K562 (cell line): ENCODE results near the gene SEC11A. TPM values are rescaled to one million over a fixed set of nuclear protein-coding genes. Genes with fewer than 3 reads are reported as not detected.

Source experiments
- ATAC-seq: fragments of 200-7000 bp; cut with Tn5 transposase; 3 replicates; pipeline ENCODE4 v1.9.1; 2020; ENCODE audit warnings: moderate library complexity
- BruUV-seq: library from RNA; stranded (reverse); fragments of 400-500 nt; replicated peaks from 2 replicates; lab custom pipeline; 2021; lab: Mats Ljungman, UMichigan
- CTCF ChIA-PET: fragments of 300-600 bp; formaldehyde crosslinking; extraction: SDS; loops from one replicate; lab custom pipeline; 2021; ENCODE audit warnings: low intra/inter-chr PET ratio; lab: Yijun Ruan, JAX
- POLR2A ChIA-PET: fragments of 300-600, 350-650 bp; sonication (Branson Sonifier 250); formaldehyde crosslinking; extraction: SDS; loops from one replicate; lab custom pipeline; 2021; ENCODE audit warnings: antibody characterized with exemption, inconsistent platforms; lab: Yijun Ruan, JAX
- DNase-seq, 4 experiments: peaks; one replicate each; pipeline versions ENCODE4 v3.0.0 to v3.0.0-alpha.2; 2011 to 2018; ENCODE audit warnings: low spot score in 3 of 4, mixed read lengths in 3 of 4; ENCODE audit errors: extremely low read depth in 1 of 4
- FAIRE-seq: peaks from 2 replicates; lab custom pipeline; 2011; peaks lifted over from hg19 to GRCh38; lab: Jason Lieb, UNC
- H2AFZ ChIP-seq: 2 replicates; pipeline ENCODE4 v1.6.0; 2011; ENCODE audit warnings: low read depth, low read length, control low read depth, inconsistent platforms
- H3K27ac ChIP-seq: fragments of 200-600 bp; 3 replicates; pipeline ENCODE4 v1.8.0; 2011; ENCODE audit warnings: low read depth, mild to moderate bottlenecking, control low read depth, inconsistent platforms, low read length, moderate library complexity, mixed read lengths; ENCODE audit errors: extremely low read depth
- H3K27me3 ChIP-seq, 2 experiments: fragments of 300-600 bp in 1 of 2; 2 replicates in 1 of 2; 3 replicates in 1 of 2; pipeline versions ENCODE4 v1.6.0 to v1.8.0; 2011; ENCODE audit warnings: inconsistent platforms in 2 of 2, low read length in 2 of 2, mild to moderate bottlenecking in 1 of 2, mixed read lengths in 1 of 2, moderate library complexity in 1 of 2; ENCODE audit not compliant: control insufficient read depth in 2 of 2, insufficient read depth in 2 of 2
- H3K36me3 ChIP-seq: fragments of 300-600 bp; 3 replicates; pipeline ENCODE4 v1.8.0; 2011; ENCODE audit warnings: mild to moderate bottlenecking, low read length, inconsistent platforms; ENCODE audit not compliant: control insufficient read depth, insufficient read depth
- H3K4me1 ChIP-seq, 2 experiments: fragments of 200-600 bp in 1 of 2; replicated peaks in 1 of 2; 2 replicates in 1 of 2; 3 replicates in 1 of 2; pipeline versions ENCODE4 v1.5.1 to v1.8.0; 2011; ENCODE audit warnings: inconsistent platforms in 2 of 2, low read length in 2 of 2, mild to moderate bottlenecking in 1 of 2, mixed read lengths in 1 of 2, moderate library complexity in 1 of 2; ENCODE audit not compliant: control insufficient read depth in 2 of 2, insufficient read depth in 2 of 2
- H3K4me2 ChIP-seq: 2 replicates; pipeline ENCODE4 v1.6.1; 2011; ENCODE audit warnings: low read length, control low read depth, inconsistent platforms, mixed read lengths; ENCODE audit not compliant: insufficient read depth
- H3K4me3 ChIP-seq: fragments of 200-600 bp; sonication (generic), shearing (Covaris generic); 2 replicates; pipeline ENCODE4 v1.5.1; 2016; ENCODE audit warnings: control low read depth, inconsistent platforms
- H3K79me2 ChIP-seq: fragments of 200-600 bp; 3 replicates; pipeline ENCODE4 v1.8.0; 2011; ENCODE audit warnings: low read length, inconsistent platforms; ENCODE audit not compliant: control insufficient read depth, insufficient read depth
- H3K9ac ChIP-seq, 2 experiments: 2 replicates each; pipeline versions ENCODE4 v1.6.0 to v1.6.1; 2011; ENCODE audit warnings: low read depth in 2 of 2, low read length in 2 of 2, control low read depth in 1 of 2, inconsistent platforms in 1 of 2, mild to moderate bottlenecking in 1 of 2, mixed read lengths in 1 of 2; ENCODE audit not compliant: insufficient read depth in 1 of 2
- H3K9me1 ChIP-seq: one replicate; pipeline ENCODE4 v1.6.0; 2011; ENCODE audit warnings: inconsistent platforms, mild to moderate bottlenecking, low read length, moderate library complexity; ENCODE audit not compliant: control insufficient read depth, insufficient read depth
- H3K9me3 ChIP-seq: replicated peaks from 2 replicates; pipeline ENCODE4 v1.5.1; 2011; ENCODE audit warnings: low read depth, low read length, inconsistent platforms; ENCODE audit not compliant: control insufficient read depth, insufficient read depth
- H4K20me1 ChIP-seq: replicated peaks from 2 replicates; pipeline ENCODE4 v1.6.1; 2011; ENCODE audit warnings: low read length, inconsistent platforms, mixed read lengths; ENCODE audit not compliant: control insufficient read depth, insufficient read depth
- ARNT ChIP-seq, 2 experiments: fragments of 450-650 bp; IDR thresholded peaks; 2 replicates each; pipeline ENCODE4 v1.6.1; 2016; ENCODE audit warnings: mild to moderate bottlenecking in 1 of 2
- ATF7 ChIP-seq: fragments of 450-650 bp; IDR thresholded peaks from 2 replicates; pipeline ENCODE4 v1.7.1; 2014; ENCODE audit warnings: mild to moderate bottlenecking, moderate library complexity
- PHB2 ChIP-seq: fragments of 450-650 bp; IDR thresholded peaks from 2 replicates; pipeline ENCODE4 v1.6.1; 2017; ENCODE audit warnings: low read depth
- POU5F1 ChIP-seq: fragments of 150-350 bp; IDR thresholded peaks from 2 replicates; pipeline ENCODE4 v1.6.1; 2014; ENCODE audit warnings: borderline replicate concordance, low read length, low read depth, mild to moderate bottlenecking; ENCODE audit not compliant: partially characterized antibody
- RBM15 ChIP-seq: fragments of 200-400 bp; formaldehyde crosslinking; IDR thresholded peaks from 2 replicates; pipeline ENCODE4 v1.6.1; 2018; ENCODE audit warnings: mild to moderate bottlenecking, low read length, moderate library complexity; ENCODE audit not compliant: insufficient read depth
- RCOR1 ChIP-seq, 2 experiments: IDR thresholded peaks; 2 replicates each; pipeline ENCODE4 v1.6.1; 2012; ENCODE audit warnings: low read depth in 2 of 2, low read length in 2 of 2, borderline replicate concordance in 1 of 2, improper control_type of control experiment in 1 of 2
- SFPQ ChIP-seq: fragments of 200-400 bp; formaldehyde crosslinking; IDR thresholded peaks from 2 replicates; pipeline ENCODE4 v1.6.1; 2017; ENCODE audit warnings: mild to moderate bottlenecking, low read depth, low read length, moderate library complexity
- SLC30A9 ChIP-seq: fragments of 250-450 bp; sonication (Bioruptor Pico); IDR thresholded peaks from 2 replicates; pipeline ENCODE4 v1.8.0; 2022; ENCODE audit warnings: mild to moderate bottlenecking, moderate library complexity
- STAT5B ChIP-seq: fragments of 250-450 bp; sonication (Bioruptor Pico); IDR thresholded peaks from 2 replicates; pipeline ENCODE4 v1.8.0; 2021; ENCODE audit warnings: mild to moderate bottlenecking, inconsistent platforms
- ZFP1 ChIP-seq: fragments of 450-650 bp; formaldehyde crosslinking; IDR thresholded peaks from 2 replicates; pipeline ENCODE4 v1.4.0; 2020; ENCODE audit warnings: mild to moderate bottlenecking, mixed read lengths
- ZNF124 ChIP-seq: sonication (generic); formaldehyde crosslinking; IDR thresholded peaks from 2 replicates; pipeline ENCODE4 v1.8.1; 2022; ENCODE audit warnings: missing genetic modification reagents
- ZNF133 ChIP-seq: fragments of 250-450 bp; sonication (Bioruptor Pico); IDR thresholded peaks from 2 replicates; pipeline ENCODE4 v1.4.0; 2020; ENCODE audit warnings: mild to moderate bottlenecking
- ZNF436 ChIP-seq: fragments of 250-450, 450-650 bp; sonication (Bioruptor Pico); formaldehyde crosslinking; IDR thresholded peaks from 2 replicates; pipeline ENCODE4 v1.7.0; 2020; ENCODE audit warnings: mild to moderate bottlenecking
- ZNF609 ChIP-seq: sonication (generic); formaldehyde crosslinking; IDR thresholded peaks from 2 replicates; pipeline ENCODE4 v1.8.1; 2023; ENCODE audit warnings: missing genetic modification reagents, mild to moderate bottlenecking, borderline replicate concordance
- ZNF76 ChIP-seq: fragments of 250-450 bp; sonication (Bioruptor Pico); IDR thresholded peaks from 2 replicates; pipeline ENCODE4 v1.4.0; 2020; ENCODE audit warnings: mild to moderate bottlenecking, moderate library complexity, borderline replicate concordance
- ZNF77 ChIP-seq: fragments of 250-450 bp; sonication (Bioruptor Pico); IDR thresholded peaks from 2 replicates; pipeline ENCODE4 v1.5.0; 2020
- WGBS: fragments of 100-300 bp; shearing (Covaris generic); methylation state at CpG from one replicate; pipeline ENCODE4 v1.1.6; 2016; ENCODE audit warnings: low coverage, mixed read lengths; ENCODE audit not compliant: insufficient coverage; ENCODE audit errors: missing lambda C conversion rate; 5-methylcytosine and 5-hydroxymethylcytosine counted together
- in situ Hi-C: fragments of 300-500 bp; cut with MboI; formaldehyde crosslinking; loops from 4 replicates; pipeline ENCODE4 v1.15.0; 2018; ENCODE audit warnings: inconsistent platforms, mixed read lengths
- intact Hi-C: fragments of 100-400 bp; cut with micrococcal nuclease; formaldehyde crosslinking; loops from 2 replicates; pipeline ENCODE4 v1.14.2; 2022
- polyA plus RNA-seq, 8 experiments: library from polyadenylated mRNA; depleted of rRNA in 4 of 8; stranded (reverse) in 5 of 8; unstranded in 3 of 8; fragments of >200 nt; fragmentation: Nextera tagmentation in 2 of 8; fragmentation: Illumina TruSeq in 1 of 8; extraction: Ambion mirVana in 2 of 8; extraction: Trizol in 1 of 8; gene quantifications; 2 replicates each; pipeline versions ENCODE4 v1.2.1 to v1.2.3, GENCODE V29; 2011 to 2014; ENCODE audit warnings: inconsistent platforms in 1 of 8, missing spikeins in 1 of 8
- total RNA-seq, 7 experiments: library from RNA; depleted of rRNA in 6 of 7; stranded (reverse); fragments of >200 nt in 6 of 7; fragmentation: Illumina TruSeq in 2 of 7; extraction: Trizol in 2 of 7; gene quantifications; 2 replicates each; pipeline versions ENCODE4 v1.2.1 to v1.2.3, GENCODE V29; 2011 to 2021; ENCODE audit warnings: low replicate concordance in 1 of 7

Gene SEC11A
- total and polyA plus RNA-seq, 9 of the 15 experiments (the other 6 are each of a cell fraction or from before 2014, with no cell fraction given) = 175 to 310 (median 229) TPM

GRCh38 chr15:84657748-84658079, 58.2 kb downstream of the SEC11A start:
- Histone ChIP-seq H4K20me1 (no peaks in the 10 kb centered on the region), H3K79me2 (peaks cover 14% of the 10 kb centered on the region), H3K9ac (no peak overlapping the region), H3K4me2 (no peak overlapping the region), H3K36me3 (peaks cover 5% of the 10 kb centered on the region; the same call in 2 of the 3 replicates), H3K4me1 (peaks cover 6 to 24% of the 10 kb centered on the region in 2 experiments; a peak in 3 of 5 replicates), H3K27ac (no peak overlapping the region), H3K27me3 (no peaks in the 10 kb centered on the region), H3K4me3 (no peak overlapping the region), H3K9me3 (no peaks in the 10 kb centered on the region), H2AFZ (no peak overlapping the region), H3K9me1 (no peaks in the 10 kb centered on the region)
- ATAC-seq (no peak), DNase-seq (no peak), FAIRE-seq (no peak)
- ChIA-PET POLR2A (interaction anchor here (1.3 kb wide), 1 partner anchor 9 kb away, joined by 3 read pairs; no protein-coding TSS in a partner anchor), CTCF (no interaction called here)
- no TSS peak for BruUV-seq
- intact Hi-C loops (no loop called here), in situ Hi-C loops (no loop called here)
- WGBS = 93% methylated on average over 16 of the region's 17 CpGs
- TF ChIP-seq ATF7 (no peak), ZNF133 (CRISPR knock-in tag) (no peak), SFPQ (no peak), ZNF609 (CRISPR knock-in tag) (no peak), STAT5B (CRISPR knock-in tag) (no peak), ZNF76 (CRISPR knock-in tag) (no peak), ZNF124 (no peak), SLC30A9 (CRISPR knock-in tag) (no peak), ARNT (IDR thresholded peaks at IDR 0.05) (no peak), RBM15 (no peak), ZNF77 (CRISPR knock-in tag) (no peak), ZNF436 (CRISPR knock-in tag) (no peak), PHB2 (no peak), ZFP1 (CRISPR knock-in tag) (no peak), POU5F1 (no peak), RCOR1 (IDR thresholded peaks at IDR 0.05; ENCODE audit: borderline replicate concordance in 1 of 2, low read depth in 2 of 2, low read length in 2 of 2) (no peak)
